ENCODE measurements around the gene FCN2. TPM values are rescaled to one million over a fixed set of nuclear protein-coding genes. Genes with fewer than 3 reads are reported as not detected.

FCN2 gene
- polyA plus RNA-seq, 3 donors = 0.84 to 4.1 (median 3.1) TPM

DNA sequence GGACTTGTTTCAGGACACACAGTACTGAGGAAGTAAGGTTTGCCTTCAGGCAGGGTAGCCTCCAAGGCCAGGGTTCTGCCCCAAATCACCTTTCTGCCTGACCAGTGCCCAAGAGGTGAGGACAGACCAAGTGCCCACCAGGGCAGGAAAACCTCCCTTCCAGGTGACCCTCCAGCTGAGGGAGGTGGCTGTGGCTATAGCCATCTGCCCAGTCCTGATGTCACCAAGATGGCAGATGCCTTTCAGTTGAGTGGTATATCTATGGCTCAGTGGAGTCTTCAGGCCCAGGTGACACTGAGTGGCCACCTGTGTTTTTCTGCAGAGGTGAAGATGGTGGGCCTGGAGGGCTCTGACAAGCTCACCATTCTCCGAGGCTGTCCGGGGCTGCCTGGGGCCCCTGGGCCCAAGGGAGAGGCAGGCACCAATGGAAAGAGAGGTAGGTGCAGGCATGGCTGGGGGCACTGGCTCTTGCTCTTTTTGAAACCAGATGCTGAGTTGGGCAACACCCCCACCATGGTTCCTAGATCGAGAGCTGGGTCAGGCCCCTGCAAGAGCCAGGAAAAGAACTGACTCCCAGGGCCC is 1.7 kb downstream of the FCN2 start:
- WGBS, 3 donors = 57 to 98% (median 95%) methylated on average over 3 of the region's 3 CpGs
- H3K27ac ChIP-seq (ENCODE audit: low read depth, low read length) = no peak overlapping the region

GRCh38 chr9:134883040-134883782 is 2.6 kb downstream of the FCN2 start:
- H3K27ac ChIP-seq (ENCODE audit: low read depth, low read length) = no peak overlapping the region
- 83 to 93% (median 92%) methylated on average over 18 of the region's 18 CpGs for WGBS, 3 donors

DNA sequence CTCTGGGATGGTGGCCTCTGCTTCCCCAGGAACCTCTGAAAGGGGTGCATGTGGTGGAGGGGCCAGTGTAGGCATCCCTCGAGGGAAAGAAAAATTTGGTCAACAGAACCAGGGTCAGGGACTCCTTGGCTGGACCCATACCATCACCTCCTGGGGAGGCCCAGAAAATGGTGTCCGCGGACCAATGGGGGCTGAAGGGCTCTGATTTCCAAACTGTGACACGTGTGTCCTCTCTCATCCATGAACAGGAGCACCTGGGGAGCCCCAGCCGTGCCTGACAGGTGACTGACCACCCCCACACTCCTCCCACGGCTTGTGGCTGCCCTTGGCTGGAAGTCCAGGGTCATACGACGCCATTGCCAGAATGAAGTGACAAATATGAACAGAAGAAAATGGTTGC is 3.9 kb downstream of the FCN2 start:
- no peak overlapping the region for H3K27ac ChIP-seq (ENCODE audit: low read depth, low read length)
- 74 to 92% (median 92%) methylated on average over 8 of the region's 8 CpGs for WGBS, 3 donors

DNA sequence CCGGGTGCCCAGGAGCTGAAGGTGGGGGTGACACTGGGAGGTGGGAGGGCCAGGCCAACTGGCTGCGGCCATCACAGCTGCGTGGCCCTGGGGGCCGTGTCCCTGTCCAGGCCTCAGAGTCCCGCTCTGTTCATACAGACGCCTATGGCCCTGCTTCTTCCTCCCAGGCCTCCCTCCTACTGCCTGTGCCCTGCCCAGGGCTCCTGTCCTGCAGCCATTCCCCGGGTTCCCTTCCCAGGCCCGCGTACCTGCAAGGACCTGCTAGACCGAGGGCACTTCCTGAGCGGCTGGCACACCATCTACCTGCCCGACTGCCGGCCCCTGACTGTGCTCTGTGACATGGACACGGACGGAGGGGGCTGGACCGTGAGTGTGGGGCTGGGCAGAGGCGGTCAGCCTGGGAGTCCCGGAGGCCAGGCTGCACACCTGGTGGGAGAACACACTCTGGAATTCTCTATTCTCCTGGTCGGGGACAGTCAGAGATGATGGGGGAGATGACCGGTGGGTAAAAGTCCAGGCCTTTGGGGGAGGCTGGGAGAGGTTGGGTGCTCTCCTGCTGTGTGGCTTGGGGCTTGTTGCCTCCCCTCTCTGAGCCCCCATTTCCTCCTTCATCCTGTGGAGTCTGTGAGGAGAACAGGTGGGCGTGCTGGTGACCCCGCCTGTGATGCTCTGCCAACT is 4.5 kb downstream of the FCN2 start:
- H3K27ac ChIP-seq (ENCODE audit: low read depth, low read length) = no peak overlapping the region
- WGBS, 3 donors = 80 to 94% (median 91%) methylated on average over 18 to 22 of the region's 22 CpGs

DNA sequence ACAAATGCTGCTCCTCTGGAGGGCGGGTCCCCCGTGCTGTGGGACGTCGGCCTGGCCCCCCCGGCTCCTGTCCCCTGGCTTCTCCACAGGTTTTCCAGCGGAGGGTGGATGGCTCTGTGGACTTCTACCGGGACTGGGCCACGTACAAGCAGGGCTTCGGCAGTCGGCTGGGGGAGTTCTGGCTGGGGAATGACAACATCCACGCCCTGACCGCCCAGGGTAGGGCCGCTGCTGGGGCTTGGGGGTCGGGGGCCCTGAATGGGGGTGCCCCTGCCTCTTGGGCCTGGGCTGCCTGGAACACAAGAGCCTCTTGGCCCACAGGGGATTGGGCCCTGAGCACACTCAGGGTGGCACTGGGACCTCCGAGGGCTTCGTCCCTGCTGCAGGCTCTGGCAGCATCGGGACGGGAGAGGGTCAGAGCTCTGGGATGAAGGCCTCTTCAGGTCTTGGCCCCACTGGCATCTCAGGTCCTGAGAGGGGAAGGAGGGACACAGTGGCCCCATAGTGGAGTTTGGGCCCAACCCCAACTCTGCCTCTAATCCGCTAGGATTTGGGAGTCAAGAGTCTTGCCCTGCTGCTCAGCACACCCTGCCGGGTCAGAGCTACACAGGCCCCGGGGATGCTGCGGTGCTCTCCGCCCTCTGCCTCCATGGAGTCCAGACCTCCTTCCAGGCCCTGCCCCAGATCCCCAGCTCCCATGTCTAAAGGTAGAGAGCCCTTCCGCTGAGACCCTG is 5.2 kb downstream of the FCN2 start:
- 79 to 86% (median 83%) methylated on average over 24 of the region's 24 CpGs for WGBS, 3 donors
- H3K27ac ChIP-seq (ENCODE audit: low read depth, low read length) = no peak overlapping the region

DNA sequence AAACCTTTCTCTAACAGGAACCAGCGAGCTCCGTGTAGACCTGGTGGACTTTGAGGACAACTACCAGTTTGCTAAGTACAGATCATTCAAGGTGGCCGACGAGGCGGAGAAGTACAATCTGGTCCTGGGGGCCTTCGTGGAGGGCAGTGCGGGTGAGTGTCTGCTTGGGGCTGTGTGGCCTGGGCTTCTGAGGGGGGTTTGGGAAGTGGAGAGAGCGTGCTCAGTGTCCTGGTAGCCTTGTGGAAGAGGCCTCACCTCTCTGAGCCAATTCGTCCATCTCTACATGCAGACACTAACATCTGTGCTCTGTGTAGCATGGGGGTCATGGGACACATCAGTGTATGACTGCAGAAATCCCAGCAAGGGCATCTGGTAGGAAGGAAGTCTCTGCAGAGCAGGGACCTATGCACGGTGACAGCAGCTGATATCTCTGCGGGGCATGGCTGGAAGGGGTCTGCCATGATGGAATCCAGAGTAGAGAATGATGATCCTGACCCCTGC is 5.9 kb downstream of the FCN2 start:
- 84 to 91% (median 89%) methylated on average over 11 of the region's 11 CpGs for WGBS, 3 donors

DNA sequence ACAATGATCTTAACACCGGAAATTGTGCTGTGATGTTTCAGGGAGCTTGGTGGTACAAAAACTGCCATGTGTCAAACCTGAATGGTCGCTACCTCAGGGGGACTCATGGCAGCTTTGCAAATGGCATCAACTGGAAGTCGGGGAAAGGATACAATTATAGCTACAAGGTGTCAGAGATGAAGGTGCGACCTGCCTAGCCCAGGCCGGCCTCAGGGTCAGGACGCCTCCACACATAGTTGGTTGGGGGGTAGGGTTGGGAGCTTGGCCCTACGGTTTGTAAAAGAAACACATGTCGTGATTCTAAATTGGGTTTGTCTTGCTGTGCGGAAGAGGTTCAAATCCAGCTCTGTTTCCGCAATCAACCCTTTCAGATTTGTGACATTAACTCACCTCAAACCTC is 6.6 kb downstream of the FCN2 start:
- H3K27ac ChIP-seq (ENCODE audit: low read depth, low read length) = no peak overlapping the region
- 84 to 92% (median 91%) methylated on average over 10 of the region's 10 CpGs for WGBS, 3 donors

More for the DNA sequence above, 5.9 kb downstream of the FCN2 start:
- H3K27ac ChIP-seq (ENCODE audit: low read depth, low read length) = no peak overlapping the region

- WGBS, 3 donors = 60 to 74% (median 71%) methylated on average over 27 of the region's 27 CpGs
- H3K27ac ChIP-seq (ENCODE audit: low read depth, low read length) = no peak overlapping the region
Measured at GRCh38 chr9:134887686-134888602, 7.3 kb downstream of the FCN2 start.

GRCh38 chr9:134888603-134889190 is 8.1 kb downstream of the FCN2 start:
- 70 to 81% (median 78%) methylated on average over 14 of the region's 14 CpGs for WGBS, 3 donors
- no peak overlapping the region for H3K27ac ChIP-seq (ENCODE audit: low read depth, low read length)

DNA sequence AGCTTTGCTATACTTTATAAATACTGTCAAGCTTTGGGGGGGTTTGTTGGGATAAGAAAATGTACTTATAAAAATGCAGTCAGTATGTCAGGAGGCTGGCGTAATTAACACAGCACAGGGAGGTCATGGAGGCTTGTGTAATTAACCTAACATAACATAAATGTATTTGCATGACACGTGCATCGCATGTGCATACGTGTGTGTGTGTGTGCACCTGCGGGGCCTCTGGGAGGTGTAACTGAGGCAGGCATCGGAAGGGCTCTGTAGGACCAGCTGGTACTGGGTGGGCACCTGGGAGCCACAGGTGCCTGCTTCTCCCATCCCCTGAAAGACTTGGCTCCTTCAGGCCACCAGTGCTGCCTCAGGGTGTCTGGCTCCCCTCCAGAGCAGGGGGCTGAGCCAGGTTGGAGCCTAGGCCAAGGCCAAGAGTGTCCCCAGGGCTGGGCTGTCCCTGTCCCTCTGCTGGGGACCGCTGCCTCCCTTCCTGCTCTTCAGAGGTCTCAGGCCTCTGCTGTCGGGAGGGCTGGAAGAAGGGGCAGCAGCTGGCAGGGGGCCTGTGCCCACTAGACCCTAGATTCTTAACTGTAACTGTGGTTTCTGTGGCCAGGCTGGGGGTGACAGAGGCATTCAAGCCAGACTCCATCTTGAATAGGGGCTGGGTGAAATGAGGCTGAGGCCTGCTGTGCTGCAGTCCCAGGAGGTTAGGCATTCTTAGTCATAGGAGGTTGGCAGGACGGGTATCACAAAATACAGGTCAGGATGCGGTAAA is 9.0 kb downstream of the FCN2 start:
- whole genome bisulfite sequencing, 3 donors = 85 to 89% (median 85%) methylated on average over 10 of the region's 10 CpGs
- H3K27ac ChIP-seq (ENCODE audit: low read depth, low read length) = no peak overlapping the region

- H3K27ac ChIP-seq (ENCODE audit: low read depth, low read length) = no peak overlapping the region
- WGBS, 3 donors = 74 to 81% (median 75%) methylated on average over 5 of the region's 5 CpGs
Measured at GRCh38 chr9:134890155-134890495, 9.5 kb downstream of the FCN2 start.

DNA sequence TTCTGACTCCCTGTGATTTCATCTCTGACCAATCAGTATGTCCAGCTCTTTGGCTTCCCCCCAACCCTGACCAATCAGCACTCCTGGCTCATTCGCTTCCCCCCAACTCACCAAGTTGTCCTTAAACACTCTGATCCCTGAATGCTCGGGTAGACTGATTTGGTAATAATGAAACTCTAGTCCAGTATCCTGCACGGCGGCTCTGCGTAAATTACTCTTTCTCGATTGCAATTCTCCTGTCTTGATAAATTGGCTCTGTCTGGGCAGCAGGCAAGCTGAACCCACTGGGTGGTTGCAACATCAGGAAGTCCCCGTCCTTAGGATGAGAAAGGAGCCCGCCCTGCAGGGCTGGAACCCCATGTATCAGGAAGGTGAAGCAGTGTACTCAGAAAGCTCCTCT is 10.4 kb downstream of the FCN2 start:
- WGBS, 3 donors = 57 to 64% (median 63%) methylated on average over 8 of the region's 8 CpGs

GRCh38 chr9:134891713-134892112 is 11.1 kb downstream of the FCN2 start:
- H3K27ac ChIP-seq (ENCODE audit: low read depth, low read length) = no peak overlapping the region
- 69 to 75% (median 74%) methylated on average over 5 of the region's 5 CpGs for WGBS, 3 donors

More for the DNA sequence above, 10.4 kb downstream of the FCN2 start:
- H3K27ac ChIP-seq (ENCODE audit: low read depth, low read length) = no peak overlapping the region

DNA sequence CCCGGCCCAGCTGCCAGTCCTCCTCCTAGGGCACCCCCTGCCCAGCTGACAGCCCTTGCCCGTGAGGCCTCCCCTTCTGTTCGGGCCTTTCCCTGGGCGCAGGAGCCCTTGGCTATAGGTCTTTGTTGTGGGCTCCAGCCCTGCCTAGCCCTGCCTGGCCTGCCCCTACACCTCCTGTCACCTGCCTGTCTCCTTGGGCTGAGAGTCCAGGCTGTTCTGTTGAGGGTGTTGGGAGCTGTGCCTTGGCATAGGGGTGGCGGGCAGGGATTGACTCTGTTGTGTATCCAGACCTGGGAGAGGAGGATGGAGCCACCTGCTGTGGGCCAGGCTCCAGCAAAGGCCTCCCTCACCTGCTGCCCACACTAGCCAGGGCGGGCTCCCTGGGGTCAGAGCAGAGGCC is 11.6 kb downstream of the FCN2 start:
- H3K27ac ChIP-seq (ENCODE audit: low read depth, low read length) = no peak overlapping the region
- whole genome bisulfite sequencing, 3 donors = 91 to 94% (median 92%) methylated on average over 6 of the region's 6 CpGs

- WGBS, 3 donors = 78 to 95% (median 93%) methylated on average over 7 of the region's 7 CpGs
- H3K27ac ChIP-seq (ENCODE audit: low read depth, low read length) = no peak overlapping the region
Measured at GRCh38 chr9:134892820-134893420, 12.3 kb downstream of the FCN2 start.

DNA sequence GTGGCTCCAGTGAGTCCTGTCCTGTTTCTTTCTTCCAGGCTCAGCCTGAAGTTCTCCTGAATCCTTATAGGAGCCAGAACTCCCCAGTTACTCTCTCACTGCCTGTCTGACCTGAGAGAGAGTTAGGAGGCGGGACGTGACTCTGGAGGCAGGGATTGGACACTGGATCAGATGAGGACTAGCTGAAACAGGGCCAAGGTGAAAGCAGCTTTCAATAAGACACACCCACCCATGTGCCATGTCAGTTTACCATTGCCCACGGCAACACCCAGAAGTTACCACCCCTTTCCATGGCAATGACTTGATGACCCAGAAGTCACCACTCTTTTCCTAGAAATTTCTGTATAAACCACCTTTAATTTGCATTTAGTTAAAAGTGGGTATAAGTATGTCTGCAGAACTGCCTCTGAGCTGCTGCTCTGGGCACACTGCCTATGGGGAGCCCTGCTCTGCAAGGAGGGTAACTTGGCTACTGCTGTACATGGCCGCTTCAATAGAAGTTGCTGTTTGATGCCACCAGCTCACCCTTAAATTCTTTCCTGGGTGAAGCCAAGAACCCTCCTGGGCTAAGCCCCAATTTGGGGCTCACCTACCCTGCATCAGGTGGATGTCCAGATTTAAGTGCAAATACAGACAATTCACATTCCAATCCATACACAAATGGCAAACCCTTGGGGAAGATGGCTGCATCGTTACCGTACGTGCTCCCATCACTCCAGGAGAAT is 13.7 kb downstream of the FCN2 start:
- H3K27ac ChIP-seq (ENCODE audit: low read depth, low read length) = no peak overlapping the region
- WGBS, 3 donors = 89 to 96% (median 92%) methylated on average over 7 of the region's 7 CpGs
